Osteoblast (primary cell): ENCODE measurements around the gene TGFBI. TPM values are rescaled to one million over a fixed set of nuclear protein-coding genes. Genes with fewer than 3 reads are reported as not detected.
A peak's percentile ranks its signal among the peaks of the same experiment; 100 is the strongest.

Source experiments
- DNase-seq: peaks from one replicate; pipeline ENCODE4 v3.0.0; 2011; ENCODE audit warnings: low spot score, mixed read lengths; ENCODE audit not compliant: insufficient read length; ENCODE audit errors: missing footprints
- H2AFZ ChIP-seq: 2 replicates; pipeline ENCODE4 v1.6.0; 2011; ENCODE audit warnings: mild to moderate bottlenecking, low read length
- H3K27ac ChIP-seq: 2 replicates; pipeline ENCODE4 v1.5.1; 2011; ENCODE audit warnings: mild to moderate bottlenecking, low read depth, low read length, moderate library complexity
- H3K27me3 ChIP-seq: 2 replicates; pipeline ENCODE4 v1.6.0; 2012; ENCODE audit warnings: mild to moderate bottlenecking, control low read depth, inconsistent platforms, low read length, moderate library complexity; ENCODE audit not compliant: insufficient read depth
- H3K36me3 ChIP-seq: 2 replicates; pipeline ENCODE4 v1.5.1; 2011; ENCODE audit warnings: mild to moderate bottlenecking, low read length, control low read depth, moderate library complexity; ENCODE audit not compliant: insufficient read depth
- H3K4me1 ChIP-seq: 2 replicates; pipeline ENCODE4 v1.5.1; 2011; ENCODE audit warnings: mild to moderate bottlenecking, low read length, control low read depth, moderate library complexity; ENCODE audit not compliant: insufficient read depth
- H3K4me2 ChIP-seq: 2 replicates; pipeline ENCODE4 v1.6.0; 2011; ENCODE audit warnings: mild to moderate bottlenecking, low read length; ENCODE audit not compliant: insufficient read depth
- H3K4me3 ChIP-seq: fragments of 200-600 bp; sonication (generic); 3 replicates; pipeline ENCODE4 v1.5.1; 2012; ENCODE audit warnings: mild to moderate bottlenecking, low read length, inconsistent platforms; ENCODE audit not compliant: insufficient read depth
- H3K79me2 ChIP-seq: 2 replicates; pipeline ENCODE4 v1.6.0; 2012; ENCODE audit warnings: mild to moderate bottlenecking, low read length, control low read depth, inconsistent platforms; ENCODE audit not compliant: insufficient read depth
- H3K9me3 ChIP-seq: 2 replicates; pipeline ENCODE4 v1.5.1; 2011; ENCODE audit warnings: low read depth, low read length, control low read depth
- H4K20me1 ChIP-seq: 2 replicates; pipeline ENCODE4 v1.6.0; 2012; ENCODE audit warnings: mild to moderate bottlenecking, low read length, control low read depth; ENCODE audit not compliant: insufficient read depth
- CTCF ChIP-seq: IDR thresholded peaks from 2 replicates; pipeline ENCODE4 v1.5.1; 2011; ENCODE audit warnings: mild to moderate bottlenecking, low read depth, low read length, moderate library complexity; ENCODE audit errors: extremely low read depth
- small RNA-seq: library from RNA; depleted of rRNA; stranded (forward); fragments of <200 nt; gene quantifications from one replicate; pipeline ENCODE3, GENCODE V24; 2012
- total RNA-seq: library from RNA; depleted of rRNA; stranded (reverse); fragments of >200 nt; gene quantifications from 2 replicates; pipeline ENCODE4 v1.2.3, GENCODE V29; 2012

Gene TGFBI
- total RNA-seq, 1 donor = 1,700 TPM

- Histone ChIP-seq H3K9me3 (no peaks in the 10 kb centered on the region), H3K4me3 (no peak overlapping the region), H3K36me3 (no peaks in the 10 kb centered on the region), H3K27me3 (peaks cover 13% of the 10 kb centered on the region), H3K4me2 (no peak overlapping the region), H4K20me1 (no peaks in the 10 kb centered on the region), H3K4me1 (no peaks in the 10 kb centered on the region), H3K27ac (no peak overlapping the region), H2AFZ (no peak overlapping the region), H3K79me2 (no peaks in the 10 kb centered on the region)
- no peak for TF ChIP-seq CTCF
- DNase-seq = no peak
Measured at GRCh38 chr5:136108766-136109165, 80.0 kb downstream of the TGFBI start.

- no peak overlapping the region for H3K4me2 ChIP-seq
- no peaks in the 10 kb centered on the region for H3K79me2 ChIP-seq
- no peak overlapping the region for H2AFZ ChIP-seq
- no peaks in the 10 kb centered on the region for H3K36me3 ChIP-seq
- H3K4me3 ChIP-seq = no peak overlapping the region
- H3K9me3 ChIP-seq = no peaks in the 10 kb centered on the region
- no peaks in the 10 kb centered on the region for H3K4me1 ChIP-seq
- no peak for TF ChIP-seq CTCF
- DNase-seq = no peak
- no peak overlapping the region for H3K27ac ChIP-seq
- peaks cover 13% of the 10 kb centered on the region for H3K27me3 ChIP-seq
- no peaks in the 10 kb centered on the region for H4K20me1 ChIP-seq
Measured at GRCh38 chr5:136109453-136110135, 80.8 kb downstream of the TGFBI start.

Small RNA genes lying within 50 kb of the gene (small RNA-seq; reads per million reads assigned to genes)
- gene VTRNA2-1 = 22.8 reads per million, percentile 95 among the genes with 10 or more reads in this experiment

Other genes with a start within 250 kb of the TGFBI start
- not detected in 2 replicates for gene SLC25A48, start 194.3 kb upstream of the TGFBI start, total RNA-seq
- gene IL9, start 133.1 kb upstream of the TGFBI start, total RNA-seq = not detected in 2 replicates
- not detected in 2 replicates for gene LECT2, start 74.0 kb upstream of the TGFBI start, total RNA-seq
- gene SMAD5, start 103.9 kb downstream of the TGFBI start, total RNA-seq = 58.6 and 61.6 TPM in 2 replicates
- not detected in 2 replicates for gene SMIM32, start 164.2 kb downstream of the TGFBI start, total RNA-seq